GM12878 (cell line): ENCODE measurements around the gene PALMD. TPM values are rescaled to one million over a fixed set of nuclear protein-coding genes. Genes with fewer than 3 reads are reported as not detected.

Experiments used
- ATAC-seq: fragments of 200-7000 bp; cut with Tn5 transposase; 3 replicates; pipeline ENCODE4 v1.9.1; 2020; ENCODE audit warnings: mild to moderate bottlenecking, moderate library complexity
- BruUV-seq: library from RNA; stranded (reverse); fragments of 400-500 nt; replicated peaks from 2 replicates; lab custom pipeline; 2021; lab: Mats Ljungman, UMichigan
- CTCF ChIA-PET: fragments of 300-600 bp; sonication (Branson Sonifier 250); formaldehyde crosslinking; extraction: SDS; loops from one replicate; lab custom pipeline; 2021; ENCODE audit warnings: inconsistent platforms; lab: Yijun Ruan, JAX
- POLR2A ChIA-PET: fragments of 350-600 bp; formaldehyde crosslinking; extraction: SDS; loops from one replicate; lab custom pipeline; 2021; ENCODE audit warnings: inconsistent platforms; lab: Charles Lee
- RAD21 ChIA-PET: fragments of 300-600 bp; sonication (Branson Sonifier 250); formaldehyde crosslinking; loops from one replicate; lab custom pipeline; 2023; ENCODE audit warnings: antibody characterized with exemption; ENCODE audit not compliant: unreplicated experiment; lab: Charles Lee
- SMC1A ChIA-PET: fragments of 300-600 bp; sonication (Branson Sonifier 250); formaldehyde crosslinking; loops from one replicate; lab custom pipeline; 2023; ENCODE audit not compliant: unreplicated experiment, uncharacterized antibody; lab: Charles Lee
- DNase-seq: peaks from one replicate; pipeline ENCODE4 v3.0.0-alpha.2; 2011; ENCODE audit warnings: low read depth, low spot score
- FAIRE-seq: peaks from 3 replicates; lab custom pipeline; 2011; peaks lifted over from hg19 to GRCh38; lab: Jason Lieb, UNC
- H2AFZ ChIP-seq: 2 replicates; pipeline ENCODE4 v1.6.0; 2011; ENCODE audit warnings: low read depth, low read length, control low read depth; ENCODE audit not compliant: control insufficient read depth
- H3K27ac ChIP-seq: 2 replicates; pipeline ENCODE4 v1.5.1; 2011; ENCODE audit warnings: control low read depth; ENCODE audit not compliant: control insufficient read depth, insufficient read depth
- H3K27me3 ChIP-seq, 2 experiments: replicated peaks in 1 of 2; 2 replicates each; pipeline versions ENCODE4 v1.6.0 to v1.6.1; 2011; ENCODE audit warnings: low read length in 1 of 2; ENCODE audit not compliant: control insufficient read depth in 2 of 2, insufficient read depth in 2 of 2
- H3K36me3 ChIP-seq, 2 experiments: 2 replicates each; pipeline ENCODE4 v1.5.1; 2011; ENCODE audit warnings: low read length in 1 of 2; ENCODE audit not compliant: control insufficient read depth in 2 of 2, insufficient read depth in 2 of 2
- H3K4me1 ChIP-seq: 2 replicates; pipeline ENCODE4 v1.6.1; 2011; ENCODE audit warnings: mild to moderate bottlenecking, low read length, moderate library complexity, mixed read lengths; ENCODE audit not compliant: control insufficient read depth, insufficient read depth
- H3K4me2 ChIP-seq: 2 replicates; pipeline ENCODE4 v1.6.0; 2011; ENCODE audit warnings: control low read depth; ENCODE audit not compliant: control insufficient read depth, insufficient read depth
- H3K4me3 ChIP-seq: fragments of 200-600 bp; sonication (generic); 2 replicates; pipeline ENCODE4 v1.5.1; 2016
- H3K79me2 ChIP-seq: 2 replicates; pipeline ENCODE4 v1.6.0; 2011; ENCODE audit warnings: low read length; ENCODE audit not compliant: control insufficient read depth, insufficient read depth
- H3K9ac ChIP-seq: 2 replicates; pipeline ENCODE4 v1.8.0; 2011; ENCODE audit warnings: low read length, control low read depth, mixed read lengths; ENCODE audit not compliant: control insufficient read depth, insufficient read depth
- H3K9me3 ChIP-seq: replicated peaks from 3 replicates; pipeline ENCODE4 v1.5.1; 2011; ENCODE audit warnings: mild to moderate bottlenecking, low read length; ENCODE audit not compliant: control insufficient read depth, insufficient read depth
- H4K20me1 ChIP-seq: 2 replicates; pipeline ENCODE4 v1.6.0; 2011; ENCODE audit not compliant: control insufficient read depth, insufficient read depth
- ATF3 ChIP-seq: IDR thresholded peaks from 2 replicates; pipeline ENCODE4 v1.6.1; 2011; ENCODE audit warnings: low read depth, mild to moderate bottlenecking, low read length, moderate library complexity, borderline replicate concordance; ENCODE audit errors: extremely low read depth
- ESRRA ChIP-seq: IDR thresholded peaks from 2 replicates; pipeline ENCODE4 v1.6.1; 2012; ENCODE audit warnings: mild to moderate bottlenecking, low read length, improper control_type of control experiment
- GATAD2B ChIP-seq: fragments of 450-650 bp; conservative IDR thresholded peaks from 2 replicates; pipeline ENCODE4 v1.6.1; 2017; ENCODE audit warnings: low read depth, mild to moderate bottlenecking, moderate library complexity
- HDGF ChIP-seq: fragments of 450-650 bp; IDR thresholded peaks from 2 replicates; pipeline ENCODE4 v1.6.1; 2016; ENCODE audit warnings: antibody characterized with exemption
- RELA ChIP-seq: fragments of 450-650 bp; IDR thresholded peaks from 2 replicates; pipeline ENCODE4 v1.8.0; 2014; ENCODE audit warnings: borderline replicate concordance; ENCODE audit not compliant: partially characterized antibody
- RUNX3 ChIP-seq: IDR thresholded peaks from 2 replicates; pipeline ENCODE4 v1.6.1; 2012; ENCODE audit warnings: low read length, inconsistent platforms
- ZBED1 ChIP-seq: IDR thresholded peaks from 2 replicates; pipeline ENCODE4 v1.6.1; 2016; ENCODE audit warnings: borderline replicate concordance
- ZBTB11 ChIP-seq: fragments of 450-650 bp; formaldehyde crosslinking; IDR thresholded peaks from 2 replicates; pipeline ENCODE4 v1.5.0; 2022; ENCODE audit warnings: mild to moderate bottlenecking, missing genetic modification characterization
- ZBTB40 ChIP-seq: fragments of 450-650 bp; IDR thresholded peaks from 2 replicates; pipeline ENCODE4 v1.6.1; 2016; ENCODE audit warnings: mild to moderate bottlenecking, moderate library complexity, borderline replicate concordance
- WGBS: methylation state at CpG from one replicate; pipeline ENCODE4 v1.1.6; 2016; ENCODE audit warnings: low lambda C conversion rate; ENCODE audit not compliant: insufficient replicate concordance, insufficient coverage; ENCODE audit errors: missing lambda C conversion rate; 5-methylcytosine and 5-hydroxymethylcytosine counted together
- in situ Hi-C: fragments of 300-500 bp; cut with MboI; formaldehyde crosslinking; loops from 9 replicates; pipeline ENCODE4 v1.14.3; 2018; ENCODE audit warnings: mixed read lengths
- intact Hi-C: fragments of 100-400 bp; cut with micrococcal nuclease; formaldehyde crosslinking; loops from one replicate; pipeline ENCODE4 v1.14.2; 2022; ENCODE audit not compliant: unreplicated experiment
- polyA plus RNA-seq, 11 experiments: library from polyadenylated mRNA; depleted of rRNA in 4 of 11; unstranded in 6 of 11; stranded (reverse) in 5 of 11; fragments of >200 nt; fragmentation: Nextera tagmentation in 4 of 11; fragmentation: Illumina TruSeq in 1 of 11; extraction: Ambion mirVana in 4 of 11; extraction: Trizol in 1 of 11; gene quantifications; 1 replicate in 1 of 11; 2 replicates in 10 of 11; pipeline versions ENCODE4 v1.2.1 to v1.2.3, GENCODE V29; 2011 to 2016; ENCODE audit warnings: inconsistent platforms in 2 of 11, missing spikeins in 2 of 11, low read depth in 1 of 11
- total RNA-seq, 4 experiments: library from RNA; depleted of rRNA in 3 of 4; stranded (reverse); fragments of >200 nt in 3 of 4; fragmentation: Illumina TruSeq in 1 of 4; extraction: Trizol in 1 of 4; gene quantifications; 2 replicates each; pipeline versions ENCODE4 v1.2.1 to v1.2.3, GENCODE V29; 2013 to 2021

Gene PALMD
- total and polyA plus RNA-seq, 10 of the 15 experiments (the other 5 are each of a cell fraction or from before 2014, with no cell fraction given) = under 0.01 to 0.09 (median 0.04) TPM; not detected in 4

- no peak for TF ChIP-seq ZBTB40
- TF ChIP-seq ATF3 = no peak
These were observed 13.9 kb downstream of the PALMD start (continued) for GRCh38 chr1:99659755-99660210.

- in situ Hi-C loops (no loop called here), intact Hi-C loops (no loop called here)
- ATAC-seq = no peak
- Histone ChIP-seq H3K9ac (no peak overlapping the region), H4K20me1 (no peaks in the 10 kb centered on the region), H3K4me2 (no peak overlapping the region), H2AFZ (no peak overlapping the region), H3K79me2 (no peaks in the 10 kb centered on the region), H3K9me3 (no peaks in the 10 kb centered on the region), H3K4me3 (no peak overlapping the region), H3K36me3 (no peaks in the 10 kb centered on the region), H3K27ac (no peak overlapping the region), H3K4me1 (no peaks in the 10 kb centered on the region), H3K27me3 (no peaks in the 10 kb centered on the region)
- WGBS = 24% methylated on average over 2 of the region's 2 CpGs
- no peak for FAIRE-seq
- POLR2A ChIA-PET = no interaction called here
- SMC1A ChIA-PET = no interaction called here
- BruUV-seq = no TSS peak
- RAD21 ChIA-PET = no interaction called here
- TF ChIP-seq HDGF (no peak), RUNX3 (no peak), ESRRA (no peak), RELA (no peak), ZBED1 (no peak), GATAD2B (no peak), ZBTB11 (CRISPR knock-in tag) (no peak)
- no peak for DNase-seq
- CTCF ChIA-PET = no interaction called here
These were observed 14.6 kb downstream of the PALMD start for GRCh38 chr1:99660496-99660895.
